CD14-positive monocyte (primary cell): ENCODE results near the gene PHACTR3. TPM values are rescaled to one million over a fixed set of nuclear protein-coding genes. Genes with fewer than 3 reads are reported as not detected.

Experiments
- DNase-seq, 3 donors: peaks; one replicate each; pipeline ENCODE4 v3.0.0-alpha.2; 2011 to 2022
- H2AFZ ChIP-seq: 2 replicates; pipeline ENCODE4 v1.6.0; 2012; ENCODE audit warnings: mild to moderate bottlenecking, low read depth, low read length, inconsistent platforms; ENCODE audit not compliant: insufficient read depth, poor library complexity, severe bottlenecking
- H3K27ac ChIP-seq, 2 donors: 1 replicate in 1 of 2; 2 replicates in 1 of 2; pipeline ENCODE4 v1.5.1; 2012 to 2013; ENCODE audit warnings: low read length in 2 of 2, control low read depth in 1 of 2, inconsistent platforms in 1 of 2, low read depth in 1 of 2, mild to moderate bottlenecking in 1 of 2
- H3K27me3 ChIP-seq, 2 donors: one replicate each; pipeline versions ENCODE4 v1.6.0 to v1.6.1; 2011 to 2013; ENCODE audit warnings: low read length in 2 of 2; ENCODE audit not compliant: control insufficient read depth in 2 of 2, insufficient read depth in 2 of 2
- H3K36me3 ChIP-seq, 2 donors: replicated peaks in 1 of 2; 1 replicate in 1 of 2; 2 replicates in 1 of 2; pipeline versions ENCODE4 v1.5.1 to v1.6.1; 2012 to 2013; ENCODE audit warnings: low read length in 2 of 2, control low read depth in 1 of 2, inconsistent platforms in 1 of 2, mild to moderate bottlenecking in 1 of 2; ENCODE audit not compliant: insufficient read depth in 2 of 2, control insufficient read depth in 1 of 2
- H3K4me1 ChIP-seq, 2 donors: 1 replicate in 1 of 2; 2 replicates in 1 of 2; pipeline versions ENCODE4 v1.5.1 to v1.6.1; 2012 to 2013; ENCODE audit warnings: low read length in 2 of 2, control low read depth in 1 of 2, inconsistent platforms in 1 of 2, mild to moderate bottlenecking in 1 of 2, moderate library complexity in 1 of 2; ENCODE audit not compliant: insufficient read depth in 2 of 2, control insufficient read depth in 1 of 2
- H3K4me2 ChIP-seq: replicated peaks from 2 replicates; pipeline ENCODE3; 2012; ENCODE audit warnings: low read length, moderate library complexity, mild to moderate bottlenecking; ENCODE audit not compliant: poor library complexity, severe bottlenecking; ENCODE audit errors: extremely low read depth
- H3K4me3 ChIP-seq, 3 experiments: fragments of 200-600 bp in 1 of 3; sonication (generic) in 1 of 3; replicated peaks in 1 of 3; 1 replicate in 2 of 3; 2 replicates in 1 of 3; pipeline ENCODE4 v1.5.1; 2011 to 2013; ENCODE audit warnings: low read length in 3 of 3, mild to moderate bottlenecking in 3 of 3, control low read depth in 2 of 3, low read depth in 2 of 3, inconsistent platforms in 1 of 3, moderate library complexity in 1 of 3
- H3K79me2 ChIP-seq: 2 replicates; pipeline ENCODE4 v1.6.0; 2012; ENCODE audit warnings: mild to moderate bottlenecking, control low read depth, inconsistent platforms, low read length, moderate library complexity; ENCODE audit not compliant: insufficient read depth
- H3K9ac ChIP-seq: 2 replicates; pipeline ENCODE4 v1.6.0; 2017; ENCODE audit warnings: low read length, mild to moderate bottlenecking; ENCODE audit not compliant: insufficient read depth, poor library complexity, severe bottlenecking
- H3K9me3 ChIP-seq, 2 donors: replicated peaks in 1 of 2; 1 replicate in 1 of 2; 2 replicates in 1 of 2; pipeline versions ENCODE4 v1.5.1 to v1.6.1; 2012 to 2013; ENCODE audit warnings: low read length in 2 of 2, control low read depth in 1 of 2; ENCODE audit not compliant: control insufficient read depth in 1 of 2, insufficient read depth in 1 of 2
- H4K20me1 ChIP-seq: 2 replicates; pipeline ENCODE4 v1.6.0; 2012; ENCODE audit warnings: mild to moderate bottlenecking, low read length, control low read depth, moderate library complexity; ENCODE audit not compliant: insufficient read depth
- H3K27ac Mint-ChIP-seq, 7 donors: one replicate each; pipeline ENCODE4 v1.8.0; 2020; ENCODE audit warnings: mild to moderate bottlenecking in 7 of 7, mixed read lengths in 7 of 7, moderate library complexity in 6 of 7, inconsistent platforms in 2 of 7
- H3K27me3 Mint-ChIP-seq, 3 donors: one replicate each; pipeline ENCODE4 v1.8.0; 2021 to 2022; ENCODE audit warnings: low read depth in 3 of 3, mild to moderate bottlenecking in 3 of 3, mixed read lengths in 3 of 3, moderate library complexity in 3 of 3, inconsistent platforms in 1 of 3
- H3K36me3 Mint-ChIP-seq, 2 donors: one replicate each; pipeline ENCODE4 v1.8.0; 2020; ENCODE audit warnings: mixed read lengths in 2 of 2, inconsistent platforms in 1 of 2, mild to moderate bottlenecking in 1 of 2
- H3K4me1 Mint-ChIP-seq: one replicate; pipeline ENCODE4 v1.8.0; 2020; ENCODE audit warnings: mild to moderate bottlenecking, mixed read lengths
- H3K4me3 Mint-ChIP-seq, 2 donors: one replicate each; pipeline ENCODE4 v1.8.0; 2020; ENCODE audit warnings: mild to moderate bottlenecking in 2 of 2, mixed read lengths in 2 of 2, moderate library complexity in 1 of 2
- H3K9me3 Mint-ChIP-seq, 7 donors: one replicate each; pipeline ENCODE4 v1.8.0; 2020 to 2022; ENCODE audit warnings: mixed read lengths in 7 of 7, mild to moderate bottlenecking in 6 of 7, moderate library complexity in 6 of 7, inconsistent platforms in 2 of 7
- WGBS: methylation state at CpG from one replicate; pipeline ENCODE4 v1.1.5; 2013; ENCODE audit warnings: missing lambda C conversion rate; ENCODE audit not compliant: insufficient coverage; 5-methylcytosine and 5-hydroxymethylcytosine counted together
- intact Hi-C, 2 donors: fragments of 100-400 bp; cut with micrococcal nuclease; formaldehyde crosslinking; loops; one replicate each; pipeline versions ENCODE4 v1.15.0 to v1.15.1; 2023
- polyA plus RNA-seq, 3 donors: library from polyadenylated mRNA; depleted of rRNA in 1 of 3; unstranded in 2 of 3; stranded (reverse) in 1 of 3; fragments of 300-500 nt in 2 of 3; fragments of >200 nt in 1 of 3; fragmentation: Illumina TruSeq in 2 of 3; gene quantifications; 1 replicate in 2 of 3; 2 replicates in 1 of 3; pipeline ENCODE4 v1.2.3, GENCODE V29; 2012 to 2021
- TF ChIP-seq, protein P1 (sequence below): fragments of 200-600 bp; IDR thresholded peaks from one replicate; pipeline ENCODE4 v1.8.0; 2022; ENCODE audit warnings: antibody characterized with exemption, mild to moderate bottlenecking

Gene PHACTR3
- polyA plus RNA-seq, 3 donors, result 0.11 to 0.17 TPM; not detected in 1

DNA sequence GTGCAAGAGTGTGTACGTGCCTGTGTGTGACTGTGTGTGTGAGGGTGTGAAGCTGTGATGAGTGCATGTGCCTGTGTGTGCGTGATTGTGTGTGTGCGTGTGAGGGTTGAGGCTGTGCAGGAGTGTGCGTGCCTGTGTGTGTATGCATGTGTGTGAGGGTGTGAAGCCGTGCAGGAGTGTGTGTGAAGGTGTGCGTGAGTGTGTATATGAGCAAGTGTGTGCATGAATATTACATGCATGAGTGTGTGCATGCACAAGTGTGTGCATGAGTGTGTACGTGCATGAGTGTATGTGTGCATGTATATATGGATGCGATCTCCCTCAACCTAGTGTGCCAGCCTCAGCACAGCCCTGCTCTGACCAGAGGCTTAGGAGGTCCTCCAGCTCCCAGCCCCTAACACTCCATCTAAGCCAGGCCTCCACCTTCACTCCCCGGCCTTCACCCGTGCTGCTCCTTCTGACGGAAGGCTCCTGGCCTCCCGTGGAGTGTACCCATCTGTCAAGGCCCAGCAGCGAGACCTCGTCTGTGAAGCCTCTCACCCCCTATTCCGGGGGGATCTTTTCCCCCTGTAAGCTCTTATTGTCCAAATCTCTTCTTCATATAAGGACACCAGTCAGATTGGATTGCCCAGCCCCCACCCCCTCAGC is 19.9 kb upstream of the PHACTR3 start:
- intact Hi-C loops, result no loop called here
- peaks cover 4% of the 10 kb centered on the region for H3K4me1 Mint-ChIP-seq

DNA sequence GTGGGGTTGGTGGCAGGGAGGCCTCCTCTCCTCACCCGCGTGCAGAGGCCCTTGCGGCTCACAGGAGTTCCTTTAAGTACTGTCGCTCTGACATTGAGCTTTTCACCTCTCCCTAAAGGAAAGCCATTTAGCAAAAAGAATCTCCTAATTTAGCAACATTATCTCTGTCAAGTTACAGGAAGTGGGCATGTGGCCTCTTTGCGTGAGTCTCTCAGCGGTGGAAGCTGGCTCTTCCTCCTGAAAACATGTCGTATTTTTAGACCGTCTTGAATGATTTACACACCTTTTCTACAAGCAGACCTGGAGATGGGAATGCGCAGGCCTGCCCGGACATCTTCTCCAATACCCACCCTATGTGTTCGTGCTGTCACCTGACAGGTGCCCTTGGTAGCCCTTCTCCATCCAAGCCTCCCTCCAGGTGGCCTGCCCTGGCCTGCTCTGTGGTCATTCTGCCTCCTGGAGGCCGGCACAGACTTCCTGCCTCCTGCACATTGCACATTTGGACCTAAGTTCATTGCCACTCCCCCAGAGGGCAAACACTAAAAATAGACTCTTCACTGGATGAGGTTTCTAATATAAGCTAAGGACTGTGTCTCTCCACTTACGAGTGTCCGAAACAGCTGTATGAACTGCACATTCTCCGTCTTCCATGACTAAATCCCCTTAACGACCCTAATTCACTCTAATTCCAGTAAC is 18.5 kb upstream of the PHACTR3 start:
- no peaks in the 10 kb centered on the region for H3K36me3 ChIP-seq
- intact Hi-C loops, result no loop called here
- H3K27me3 Mint-ChIP-seq, result peaks cover 6 to 20% (median 8%) of the 10 kb centered on the region in 3 donors
- no peaks in the 10 kb centered on the region for H4K20me1 ChIP-seq
- no peaks in the 10 kb centered on the region for H3K4me1 ChIP-seq
- no peaks in the 10 kb centered on the region for H3K36me3 Mint-ChIP-seq
- H3K27me3 ChIP-seq, result no peaks in the 10 kb centered on the region
- DNase-seq, result no peak
- H3K27ac Mint-ChIP-seq, result no peak overlapping the region
- H3K4me2 ChIP-seq, result no peak overlapping the region
- peaks cover 0 to 6% (median 2%) of the 10 kb centered on the region in 7 donors for H3K9me3 Mint-ChIP-seq
- H3K4me3 ChIP-seq, result no peak overlapping the region
- TF ChIP-seq, protein P1, sequence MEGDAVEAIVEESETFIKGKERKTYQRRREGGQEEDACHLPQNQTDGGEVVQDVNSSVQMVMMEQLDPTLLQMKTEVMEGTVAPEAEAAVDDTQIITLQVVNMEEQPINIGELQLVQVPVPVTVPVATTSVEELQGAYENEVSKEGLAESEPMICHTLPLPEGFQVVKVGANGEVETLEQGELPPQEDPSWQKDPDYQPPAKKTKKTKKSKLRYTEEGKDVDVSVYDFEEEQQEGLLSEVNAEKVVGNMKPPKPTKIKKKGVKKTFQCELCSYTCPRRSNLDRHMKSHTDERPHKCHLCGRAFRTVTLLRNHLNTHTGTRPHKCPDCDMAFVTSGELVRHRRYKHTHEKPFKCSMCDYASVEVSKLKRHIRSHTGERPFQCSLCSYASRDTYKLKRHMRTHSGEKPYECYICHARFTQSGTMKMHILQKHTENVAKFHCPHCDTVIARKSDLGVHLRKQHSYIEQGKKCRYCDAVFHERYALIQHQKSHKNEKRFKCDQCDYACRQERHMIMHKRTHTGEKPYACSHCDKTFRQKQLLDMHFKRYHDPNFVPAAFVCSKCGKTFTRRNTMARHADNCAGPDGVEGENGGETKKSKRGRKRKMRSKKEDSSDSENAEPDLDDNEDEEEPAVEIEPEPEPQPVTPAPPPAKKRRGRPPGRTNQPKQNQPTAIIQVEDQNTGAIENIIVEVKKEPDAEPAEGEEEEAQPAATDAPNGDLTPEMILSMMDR, result no peak
- peaks cover 4% of the 10 kb centered on the region for H3K4me1 Mint-ChIP-seq
- 33% methylated on average over 8 of the region's 16 CpGs for WGBS
- H3K79me2 ChIP-seq, result no peaks in the 10 kb centered on the region
- H3K9ac ChIP-seq, result no peak overlapping the region
- no peak overlapping the region for H3K27ac ChIP-seq
- H3K9me3 ChIP-seq, result peaks cover 0 to 3% of the 10 kb centered on the region in 2 donors
- no peak overlapping the region for H3K4me3 Mint-ChIP-seq
- H2AFZ ChIP-seq, result no peak overlapping the region

More for the DNA sequence above, 19.9 kb upstream of the PHACTR3 start:
- Mint-ChIP-seq H3K27ac (no peak overlapping the region), H3K9me3 (peaks cover 0 to 6% (median 2%) of the 10 kb centered on the region in 7 donors), H3K36me3 (no peaks in the 10 kb centered on the region), H3K4me3 (no peak overlapping the region), H3K27me3 (peaks cover 13 to 31% (median 13%) of the 10 kb centered on the region in 3 donors)
- no peak overlapping the region for H3K27ac ChIP-seq
- H3K4me1 ChIP-seq, result no peaks in the 10 kb centered on the region
- no peak for DNase-seq
- no peak overlapping the region for H3K4me2 ChIP-seq
- no peaks in the 10 kb centered on the region for H4K20me1 ChIP-seq
- no peaks in the 10 kb centered on the region for H3K36me3 ChIP-seq
- no peak overlapping the region for H2AFZ ChIP-seq
- no peaks in the 10 kb centered on the region for H3K79me2 ChIP-seq
- over 99% methylated on average over 14 of the region's 15 CpGs for WGBS
- TF ChIP-seq, protein P1, result no peak
- H3K4me3 ChIP-seq, result no peak overlapping the region
- H3K9me3 ChIP-seq, result peaks cover 0 to 3% of the 10 kb centered on the region in 2 donors
- peaks cover 0 to under 1% of the 10 kb centered on the region in 2 donors for H3K27me3 ChIP-seq
- H3K9ac ChIP-seq, result no peak overlapping the region
